HG02642 (cell line): Measurements from ENCODE around the gene CD9.

Source experiments
- ATAC-seq: cut with Tn5 transposase; IDR thresholded peaks from one replicate; pipeline ENCODE4 v1.9.1; 2021; ENCODE audit warnings: mild to moderate bottlenecking; ENCODE audit not compliant: unreplicated experiment, poor library complexity

The CD9 gene

DNA sequence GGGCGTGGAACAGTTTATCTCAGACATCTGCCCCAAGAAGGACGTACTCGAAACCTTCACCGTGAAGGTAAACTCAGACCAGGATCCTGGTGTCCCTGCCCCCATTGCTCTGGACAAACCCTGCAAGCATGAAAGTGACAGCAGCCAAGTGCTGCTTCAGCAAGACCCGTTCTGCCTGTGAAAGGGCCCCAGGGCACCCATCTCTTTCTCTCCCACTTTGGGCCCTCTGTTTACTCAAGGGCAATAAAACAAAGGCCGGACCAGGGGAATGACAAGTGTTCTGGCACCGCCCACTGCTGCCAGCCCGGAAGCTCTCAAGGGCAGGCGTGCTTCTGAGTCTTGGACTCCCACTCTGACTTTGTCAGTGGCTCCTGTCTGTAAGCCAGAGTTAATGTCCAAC, 35.3 kb downstream of the CD9 start:
- ATAC-seq: no peak

DNA sequence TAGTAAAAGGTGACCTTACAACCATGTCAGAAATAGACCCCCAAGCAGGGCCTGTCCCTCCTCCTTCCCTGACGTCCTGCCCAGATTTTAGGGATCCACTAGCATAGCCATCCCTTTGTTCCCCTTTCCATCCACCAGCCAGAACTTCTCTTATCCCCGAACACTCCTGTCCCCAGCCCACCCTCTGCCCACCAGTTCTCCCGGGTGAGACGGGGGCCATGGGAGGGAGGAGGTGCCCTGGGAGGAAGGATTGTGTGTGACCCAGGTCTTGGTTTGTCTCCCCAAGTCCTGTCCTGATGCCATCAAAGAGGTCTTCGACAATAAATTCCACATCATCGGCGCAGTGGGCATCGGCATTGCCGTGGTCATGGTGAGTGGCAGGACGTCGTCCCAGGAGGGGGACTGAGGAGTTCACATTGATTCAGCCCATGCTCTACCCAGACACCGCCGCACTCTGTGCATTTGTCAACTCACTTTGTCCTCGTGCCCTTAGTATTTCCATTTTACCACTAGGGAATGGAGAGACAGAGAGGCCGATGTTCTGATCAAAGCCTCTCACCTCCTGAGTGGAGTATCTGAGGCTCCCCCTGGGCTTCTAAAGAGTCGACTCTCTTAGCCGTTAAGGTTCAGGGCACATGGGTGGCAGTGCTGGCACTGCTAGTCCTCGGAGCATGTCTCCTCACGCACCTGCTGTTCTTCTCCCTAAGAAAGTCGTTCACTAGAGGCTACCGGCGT, 35.9 kb downstream of the CD9 start:
- no peak for ATAC-seq

DNA sequence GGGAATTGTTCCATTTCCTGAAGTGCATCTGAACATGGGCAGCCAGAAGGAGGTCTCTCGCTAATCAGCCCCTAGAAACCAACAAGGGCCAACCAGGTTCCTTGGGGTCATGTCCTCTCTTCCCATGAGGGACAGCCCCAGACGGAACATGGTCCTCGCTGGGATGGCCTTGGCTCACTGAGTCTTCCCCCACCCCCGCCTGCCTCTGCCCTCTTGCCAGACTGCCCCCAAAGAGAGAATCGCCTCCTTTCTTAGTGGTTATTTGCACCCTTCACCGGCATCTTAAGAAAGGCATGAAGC, 36.4 kb downstream of the CD9 start:
- ATAC-seq: no peak

DNA sequence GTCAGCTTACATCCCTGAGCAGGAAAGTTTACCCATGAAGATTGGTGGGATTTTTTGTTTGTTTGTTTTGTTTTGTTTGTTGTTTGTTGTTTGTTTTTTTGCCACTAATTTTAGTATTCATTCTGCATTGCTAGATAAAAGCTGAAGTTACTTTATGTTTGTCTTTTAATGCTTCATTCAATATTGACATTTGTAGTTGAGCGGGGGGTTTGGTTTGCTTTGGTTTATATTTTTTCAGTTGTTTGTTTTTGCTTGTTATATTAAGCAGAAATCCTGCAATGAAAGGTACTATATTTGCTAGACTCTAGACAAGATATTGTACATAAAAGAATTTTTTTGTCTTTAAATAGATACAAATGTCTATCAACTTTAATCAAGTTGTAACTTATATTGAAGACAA, 37.6 kb downstream of the CD9 start:
- no peak for ATAC-seq

DNA sequence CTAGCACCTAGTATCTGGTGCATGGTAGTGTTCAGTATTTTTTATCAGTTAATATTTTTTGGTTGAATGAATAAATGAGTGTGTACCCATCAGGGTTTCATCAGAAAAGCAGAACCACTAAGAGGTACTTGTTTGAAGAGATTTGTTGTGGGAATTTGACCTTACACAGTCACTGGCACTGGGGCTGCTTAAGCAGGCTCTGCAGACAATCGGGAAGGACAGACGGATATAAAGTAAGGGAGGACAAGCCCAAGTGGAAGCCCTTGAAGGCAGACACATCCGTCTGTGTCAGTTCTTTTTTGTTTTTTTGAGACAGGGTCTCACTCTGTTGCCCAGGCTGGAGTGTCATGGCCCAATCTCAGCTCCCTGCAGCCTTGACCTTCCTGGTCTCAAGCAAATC, 38.7 kb downstream of the CD9 start:
- ATAC-seq: no peak

DNA sequence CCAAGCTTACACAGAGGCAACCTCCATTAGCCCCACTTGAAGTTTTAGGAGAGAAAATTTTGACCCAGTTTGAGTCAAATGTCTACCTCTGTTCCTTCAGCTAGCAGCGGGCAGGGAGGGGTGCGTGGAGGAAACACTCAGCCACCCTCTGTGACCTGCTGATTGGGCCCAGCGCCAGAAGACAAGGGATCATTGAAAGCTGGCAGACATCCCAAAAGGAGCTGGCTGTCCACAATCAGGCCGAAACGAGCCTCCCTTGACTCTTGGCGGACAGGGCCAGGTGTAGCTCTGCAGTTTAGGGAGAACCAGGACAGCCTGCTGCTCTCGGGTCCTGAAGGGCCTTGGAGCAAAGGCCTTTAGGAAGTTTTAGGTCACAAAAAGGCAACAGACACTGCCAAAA, 41.3 kb downstream of the CD9 start:
- ATAC-seq: no peak

DNA sequence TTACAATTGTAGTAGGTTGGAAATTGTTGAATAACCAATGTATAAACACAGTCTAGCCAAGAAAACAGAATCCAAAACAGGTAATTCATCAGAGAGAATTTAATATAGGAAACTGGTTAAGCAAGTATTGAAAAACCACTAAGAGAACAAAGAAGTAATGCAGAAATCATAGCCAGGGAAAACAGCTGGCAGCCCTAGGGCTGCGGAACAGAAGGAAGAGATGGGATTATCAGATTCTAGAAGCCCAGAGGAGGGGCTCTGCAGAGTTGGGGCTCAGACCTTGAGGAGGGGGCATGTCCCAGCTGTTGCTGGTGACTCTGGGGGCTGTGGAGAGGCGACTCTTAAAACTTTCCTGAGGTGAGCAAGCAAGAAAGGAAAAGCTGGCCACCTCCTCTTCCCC, 49.4 kb downstream of the CD9 start:
- ATAC-seq: no peak

DNA sequence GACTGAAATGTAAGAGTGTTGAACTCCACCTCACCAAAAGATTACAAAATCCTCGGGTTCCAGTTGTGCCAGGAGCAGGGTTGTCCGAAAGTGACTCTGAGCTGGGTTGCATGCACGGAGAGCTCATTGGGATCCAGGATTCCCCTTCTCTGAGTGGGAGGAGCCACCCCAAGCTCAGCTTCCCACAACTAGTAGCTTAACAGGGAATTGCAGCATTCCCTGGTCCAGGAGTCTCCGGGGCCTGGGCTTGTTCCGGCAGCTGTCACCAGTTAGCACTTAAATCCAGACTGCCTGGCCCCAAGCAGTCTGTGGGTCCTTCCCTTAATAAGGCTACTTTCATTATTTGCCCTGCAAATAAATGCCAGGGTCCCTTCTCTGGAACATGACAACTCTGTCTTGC, 50.1 kb downstream of the CD9 start:
- no peak for ATAC-seq

DNA sequence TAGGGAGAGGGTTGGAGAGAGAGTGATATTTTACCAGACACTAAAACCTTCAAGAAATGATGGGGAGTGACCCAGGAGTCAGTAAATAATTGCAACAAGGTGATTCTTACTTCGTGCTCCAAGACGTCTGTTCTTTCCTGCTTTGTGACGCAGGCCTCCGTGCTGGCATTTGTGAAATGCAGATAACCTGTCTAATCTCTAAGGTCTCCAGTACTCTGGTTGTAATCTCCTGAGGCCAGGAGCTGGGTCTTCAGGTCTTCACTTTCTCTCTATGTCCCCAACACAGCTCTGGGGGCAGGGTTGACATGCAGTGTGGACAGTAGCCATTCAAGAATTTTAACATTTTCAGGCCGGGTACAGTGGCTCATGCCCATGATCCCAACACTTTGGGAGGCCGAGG, 53.1 kb downstream of the CD9 start:
- no peak for ATAC-seq

DNA sequence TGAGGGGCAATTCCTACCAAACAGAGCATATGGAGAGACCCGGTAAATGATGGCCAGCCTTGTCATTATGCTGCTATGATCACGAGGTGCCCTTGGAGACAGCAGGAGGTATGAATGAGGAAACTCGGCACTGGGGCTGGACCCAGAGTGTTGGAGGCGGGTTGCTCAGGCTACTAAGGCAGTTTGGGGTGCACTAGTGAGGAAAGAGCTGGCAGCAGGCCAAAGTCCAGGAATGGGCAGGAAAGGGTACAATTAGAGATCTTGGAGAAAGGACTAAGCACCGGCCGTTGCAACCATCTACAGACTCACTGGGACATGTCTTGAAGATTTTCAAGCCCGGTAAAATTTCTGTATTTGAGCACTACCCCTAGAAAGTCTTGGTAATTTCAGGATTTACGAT, 54.3 kb downstream of the CD9 start:
- ATAC-seq: no peak

DNA sequence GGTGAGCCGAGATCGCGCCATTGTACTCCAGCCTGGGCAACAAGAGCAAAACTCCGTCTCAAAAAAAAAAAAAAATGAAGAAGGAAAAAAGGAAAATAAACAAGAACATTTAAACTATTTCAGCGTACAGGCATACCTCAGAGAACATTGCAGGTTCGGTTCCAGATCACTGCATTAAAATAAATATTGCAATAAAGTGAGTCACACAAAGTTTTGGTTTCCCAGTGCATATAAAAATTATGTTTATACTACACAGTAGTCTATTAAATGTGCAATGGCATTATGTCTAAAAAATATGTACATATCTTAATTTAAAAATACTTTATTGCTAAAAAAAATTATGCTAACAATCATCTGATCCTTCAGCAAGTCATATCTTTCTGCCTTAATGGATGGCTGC, 56.8 kb downstream of the CD9 start:
- ATAC-seq: no peak

DNA sequence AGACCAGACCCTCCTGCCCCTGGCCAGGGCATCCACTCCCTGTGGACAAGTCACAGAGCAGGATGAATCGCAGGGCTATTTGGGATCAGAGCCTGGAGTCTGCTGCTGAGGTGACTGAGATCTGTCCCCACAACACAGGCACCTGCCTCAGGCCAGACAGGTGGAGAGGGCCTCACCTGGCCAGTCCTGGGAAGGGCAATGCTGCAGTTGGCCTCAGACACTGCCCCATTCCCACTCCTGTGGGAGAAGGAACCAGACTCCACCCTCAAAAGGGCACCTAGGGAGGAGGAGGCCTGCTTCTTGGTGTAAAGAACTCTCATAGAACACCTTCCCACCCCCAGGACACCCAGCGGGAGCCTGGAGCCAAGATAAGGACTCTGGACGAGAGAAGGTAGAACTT, 62.0 kb downstream of the CD9 start:
- ATAC-seq: no peak

DNA sequence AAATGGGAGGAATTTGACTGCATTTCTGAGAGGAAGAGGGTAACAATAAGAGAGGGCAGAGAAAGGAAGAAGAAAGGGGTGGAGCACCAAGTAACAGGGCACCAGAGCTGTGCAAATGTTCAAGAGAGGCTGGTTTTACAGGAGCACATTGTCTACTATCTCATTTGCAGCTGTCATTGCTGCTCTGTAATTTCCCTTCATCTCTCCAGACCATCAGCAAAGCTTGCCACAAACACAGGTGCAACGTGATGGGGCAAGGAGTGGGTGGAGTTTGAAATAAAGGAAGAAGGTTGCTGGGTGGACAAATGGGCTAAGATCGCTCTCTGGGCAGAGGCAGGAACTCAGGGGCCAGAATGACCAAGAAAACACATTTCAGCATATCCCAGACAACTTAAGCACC, 62.4 kb downstream of the CD9 start:
- ATAC-seq: no peak

DNA sequence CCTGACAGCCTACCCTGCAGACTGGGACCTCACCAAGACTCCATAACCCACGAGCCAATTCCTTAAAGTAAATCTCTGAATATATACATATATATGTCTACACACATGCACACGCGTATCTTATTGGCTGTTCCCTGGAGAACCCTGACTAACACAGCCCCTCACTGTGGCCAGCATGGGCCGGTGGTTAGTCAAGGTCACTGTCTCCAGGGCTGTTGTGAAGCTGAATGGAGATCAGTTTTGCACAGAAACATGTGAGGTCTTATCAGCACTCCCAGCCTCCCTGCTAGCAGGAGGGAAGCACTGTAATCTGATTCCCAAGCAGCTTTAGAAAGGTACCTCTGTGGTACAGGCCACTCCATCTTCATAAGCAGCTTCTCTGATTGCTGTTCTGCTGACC, 63.7 kb downstream of the CD9 start:
- ATAC-seq: no peak

DNA sequence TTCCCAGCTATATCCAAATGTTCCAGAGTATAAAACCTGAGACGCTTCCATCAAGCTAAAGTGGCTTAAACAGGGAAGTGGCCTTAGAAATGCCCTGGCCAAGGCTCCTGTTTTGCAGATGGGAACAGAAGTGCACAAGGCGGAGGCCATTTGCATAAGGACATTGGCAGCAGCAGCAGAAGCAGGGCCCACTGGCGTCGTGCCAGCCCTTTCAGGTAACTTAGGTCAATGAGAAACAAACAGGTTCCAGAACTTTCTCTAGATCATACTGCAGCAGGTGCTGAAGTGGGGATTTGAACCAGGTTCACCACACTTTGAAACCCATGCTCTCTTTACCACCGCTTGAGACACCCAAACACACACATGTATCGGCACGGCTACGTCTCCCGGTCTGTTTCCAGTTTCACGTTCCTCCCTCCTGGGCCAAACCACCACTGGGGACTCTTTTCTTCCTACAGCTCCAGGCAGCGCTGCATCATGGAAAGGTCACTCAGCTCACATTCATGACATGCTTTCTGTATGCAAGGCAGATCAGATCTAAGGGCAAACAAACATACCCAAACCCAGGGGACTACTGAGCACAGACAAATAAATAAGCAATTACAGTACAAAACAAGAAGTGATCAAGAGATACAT, 64.3 kb downstream of the CD9 start:
- ATAC-seq: no peak

DNA sequence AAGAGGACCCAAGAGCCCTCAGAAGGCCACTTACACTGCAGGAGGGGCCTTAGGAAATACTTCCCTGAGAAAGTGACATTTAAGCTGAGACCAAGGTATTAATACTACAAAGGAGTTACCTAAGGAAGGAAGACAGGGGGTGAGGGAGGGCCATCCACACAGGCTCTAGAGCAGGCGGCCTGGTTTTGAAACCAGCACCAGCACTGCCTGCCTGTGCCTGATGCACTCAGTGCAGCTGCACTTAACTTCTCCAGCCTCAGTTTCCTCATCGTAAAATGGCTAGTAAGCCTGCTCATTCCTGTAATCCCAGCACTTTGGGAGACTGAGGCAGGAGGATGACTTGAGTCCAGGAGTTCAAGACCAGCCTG, 64.8 kb downstream of the CD9 start:
- no peak for ATAC-seq

DNA sequence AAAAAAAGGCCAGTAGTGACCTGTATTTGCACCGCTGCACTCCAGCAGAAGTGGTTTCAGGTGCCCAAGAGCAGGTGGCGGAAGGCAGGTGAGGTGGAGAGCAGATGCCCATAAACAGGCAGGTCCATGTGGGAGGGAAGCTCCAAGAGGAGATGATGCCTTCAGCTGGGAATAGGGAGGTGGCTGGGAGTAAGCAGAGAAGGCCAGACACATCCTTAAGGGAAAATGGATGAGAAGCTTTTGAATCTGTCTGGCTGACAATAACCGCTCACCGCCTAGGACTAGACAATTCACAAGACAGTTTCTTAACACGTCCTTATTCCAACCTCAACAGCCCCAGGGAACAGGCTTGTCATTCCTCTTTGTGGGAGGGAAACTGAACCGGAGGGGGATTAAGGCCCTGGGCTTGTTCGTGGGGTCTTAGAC, 66.4 kb downstream of the CD9 start:
- ATAC-seq: peak; percentile 6

DNA sequence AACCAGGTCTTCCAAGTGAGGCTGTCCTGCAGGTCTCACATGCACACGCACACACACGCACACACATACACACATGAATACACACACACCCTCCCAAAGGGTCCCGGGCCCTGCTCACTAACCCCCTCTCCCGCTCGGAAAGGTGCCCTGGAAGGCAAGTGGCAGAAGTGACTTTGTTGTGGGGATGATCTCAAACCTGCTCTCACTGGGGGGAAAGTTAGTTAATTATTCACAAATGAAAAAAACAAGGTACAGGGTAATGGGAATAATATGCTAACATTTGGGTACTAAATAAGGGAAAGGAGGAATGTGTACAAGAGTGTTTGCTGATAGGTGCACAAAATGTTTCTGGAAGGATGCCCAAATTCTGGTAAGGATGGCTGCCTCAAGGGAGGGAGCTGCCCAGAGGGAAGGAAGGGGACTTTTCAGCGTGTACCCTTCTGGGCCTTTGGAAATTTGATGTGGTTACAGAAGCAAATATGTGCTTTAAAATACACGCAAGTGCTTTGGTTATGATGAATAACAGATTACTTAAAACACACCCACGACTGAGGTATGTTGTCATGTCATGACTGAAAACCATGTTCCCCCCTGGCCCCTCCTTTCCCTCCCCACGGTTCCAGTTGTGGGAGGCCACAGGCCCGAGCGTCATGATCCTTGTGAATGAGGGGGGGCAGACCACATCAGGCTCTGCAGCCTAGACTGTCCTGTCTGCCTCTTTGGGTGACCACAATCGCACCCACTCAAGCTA, 66.9 kb downstream of the CD9 start:
- ATAC-seq: peak; percentile 50

DNA sequence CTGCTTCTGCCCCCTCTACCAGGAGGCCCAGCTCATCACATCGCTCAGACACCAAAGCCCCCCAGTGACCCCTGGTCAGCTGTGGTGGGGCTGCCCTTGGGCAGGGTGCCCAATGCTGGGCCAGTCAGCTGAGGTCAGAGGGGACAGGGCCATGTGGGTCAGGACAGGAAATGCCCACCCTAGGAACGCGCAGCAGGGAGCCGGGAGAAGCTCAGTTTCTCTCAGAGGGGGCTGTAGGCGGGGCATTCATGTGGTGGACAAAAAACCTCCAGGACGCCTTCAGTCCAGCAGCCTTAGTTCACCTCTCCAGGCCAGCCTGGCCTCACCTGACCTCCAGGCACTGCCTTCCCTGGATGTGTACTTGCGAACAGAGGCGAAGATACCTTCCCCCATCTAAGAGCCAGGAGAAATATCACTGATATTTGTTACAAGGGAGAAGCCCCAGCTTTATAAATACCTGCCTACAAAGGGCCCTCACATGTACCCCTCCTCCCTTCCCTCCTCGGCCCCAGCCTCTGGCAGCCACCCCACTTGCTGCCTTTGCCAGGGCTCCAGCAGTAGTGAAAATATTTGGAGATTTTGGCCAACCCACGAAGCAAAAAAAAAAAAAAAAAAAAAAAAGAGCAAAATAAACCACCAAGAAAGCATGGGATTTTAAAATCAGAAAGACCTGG, 68.4 kb downstream of the CD9 start:
- ATAC-seq: no peak

DNA sequence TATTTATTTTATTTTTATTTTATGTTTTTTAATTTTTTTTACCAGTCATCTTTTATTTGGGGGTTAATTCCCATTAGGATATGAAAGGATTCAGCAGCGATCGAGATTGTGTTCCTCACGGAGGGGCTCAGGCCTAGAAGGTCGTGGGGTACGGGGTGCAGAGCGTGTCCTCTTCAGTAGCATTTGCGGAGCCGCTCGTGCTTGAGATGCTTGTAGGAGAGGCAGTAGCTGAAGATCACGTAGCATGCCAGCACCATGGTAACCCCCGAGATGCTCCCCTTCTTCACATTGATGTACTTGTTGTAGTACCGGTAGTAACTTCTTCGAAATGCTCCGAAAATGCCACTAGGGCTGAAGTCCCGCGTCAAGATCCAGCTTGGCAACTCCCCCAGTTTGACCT, 69.8 kb downstream of the CD9 start:
- no peak for ATAC-seq

DNA sequence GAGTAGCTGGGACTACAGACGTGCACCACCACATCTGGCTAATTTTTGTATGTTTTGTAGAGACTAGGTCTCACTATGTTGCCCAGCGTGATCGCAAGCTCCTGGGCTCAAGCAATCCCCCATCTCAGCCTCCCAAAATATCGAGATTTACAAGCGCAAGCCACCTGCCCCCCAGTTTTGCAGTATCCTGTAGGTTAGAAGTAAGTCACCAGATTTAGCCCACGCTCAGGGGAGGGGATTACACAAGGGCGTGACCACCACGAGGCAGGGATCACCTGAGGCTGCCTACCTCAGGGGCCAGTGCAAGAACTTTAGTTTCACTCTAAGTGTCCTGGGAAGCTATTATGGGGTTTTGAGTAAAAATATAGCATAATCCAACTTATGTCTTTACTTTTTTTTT, 71.1 kb downstream of the CD9 start:
- ATAC-seq: no peak
